ENCODE data around the gene MYCBP2. TPM values are rescaled to one million over a fixed set of nuclear protein-coding genes. Genes with fewer than 3 reads are reported as not detected.

MYCBP2 gene
- total RNA-seq, 6 donors from 2014 or later: 83.3 to 288 (median 127) TPM

- DNase-seq (no peak), ATAC-seq (ENCODE audit: low FRiP score in 2 of 2) (no peak)
- no peaks in the 10 kb centered on the region for H3K27me3 ChIP-seq
- H3K36me3 ChIP-seq: peaks cover 23 to 98% (median 42%) of the 10 kb centered on the region in 4 donors
- H3K4me1 ChIP-seq: no peaks in the 10 kb centered on the region
- H3K4me3 ChIP-seq: no peak overlapping the region
- H3K27ac ChIP-seq: no peak overlapping the region
- TF ChIP-seq, protein P1, sequence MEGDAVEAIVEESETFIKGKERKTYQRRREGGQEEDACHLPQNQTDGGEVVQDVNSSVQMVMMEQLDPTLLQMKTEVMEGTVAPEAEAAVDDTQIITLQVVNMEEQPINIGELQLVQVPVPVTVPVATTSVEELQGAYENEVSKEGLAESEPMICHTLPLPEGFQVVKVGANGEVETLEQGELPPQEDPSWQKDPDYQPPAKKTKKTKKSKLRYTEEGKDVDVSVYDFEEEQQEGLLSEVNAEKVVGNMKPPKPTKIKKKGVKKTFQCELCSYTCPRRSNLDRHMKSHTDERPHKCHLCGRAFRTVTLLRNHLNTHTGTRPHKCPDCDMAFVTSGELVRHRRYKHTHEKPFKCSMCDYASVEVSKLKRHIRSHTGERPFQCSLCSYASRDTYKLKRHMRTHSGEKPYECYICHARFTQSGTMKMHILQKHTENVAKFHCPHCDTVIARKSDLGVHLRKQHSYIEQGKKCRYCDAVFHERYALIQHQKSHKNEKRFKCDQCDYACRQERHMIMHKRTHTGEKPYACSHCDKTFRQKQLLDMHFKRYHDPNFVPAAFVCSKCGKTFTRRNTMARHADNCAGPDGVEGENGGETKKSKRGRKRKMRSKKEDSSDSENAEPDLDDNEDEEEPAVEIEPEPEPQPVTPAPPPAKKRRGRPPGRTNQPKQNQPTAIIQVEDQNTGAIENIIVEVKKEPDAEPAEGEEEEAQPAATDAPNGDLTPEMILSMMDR (IDR thresholded peaks at IDR 0.05): no peak
- TF ChIP-seq POLR2AphosphoS5 (IDR thresholded peaks at IDR 0.05): no peak
- TF ChIP-seq POLR2A (IDR thresholded peaks at IDR 0.05): no peak
- TF ChIP-seq EP300 (IDR thresholded peaks at IDR 0.05): no peak
- no peaks in the 10 kb centered on the region for H3K9me3 ChIP-seq
These were observed 246.9 kb downstream of the MYCBP2 start for GRCh38 chr13:77079902-77080413.

DNA sequence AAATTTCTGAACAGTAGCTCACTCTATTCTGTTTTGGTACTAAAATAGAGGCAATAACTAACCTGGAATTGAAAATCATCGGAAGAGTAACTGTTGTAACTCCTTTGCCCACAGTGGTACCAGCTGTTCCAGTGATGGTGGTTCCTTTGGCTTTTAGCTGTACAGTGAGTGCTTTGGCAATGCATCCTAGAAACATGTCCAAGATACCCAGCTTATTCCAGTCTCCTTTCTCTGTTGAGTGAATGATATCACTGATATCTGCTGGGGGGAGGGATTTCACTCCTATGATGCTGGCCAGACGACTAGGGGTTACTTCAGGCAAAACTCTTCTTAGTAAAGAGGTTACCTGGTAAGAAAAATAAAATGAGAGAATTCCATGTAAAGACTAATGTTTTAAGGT is 259.4 kb downstream of the MYCBP2 start:
- Histone ChIP-seq H3K27ac (no peak overlapping the region), H3K27me3 (no peaks in the 10 kb centered on the region), H3K4me1 (peaks cover 0 to 8% (median 0%) of the 10 kb centered on the region in 4 donors), H3K4me3 (no peak overlapping the region), H3K36me3 (peaks cover 12 to 68% (median 21%) of the 10 kb centered on the region in 4 donors), H3K9me3 (no peaks in the 10 kb centered on the region)
- DNase-seq (no peak), ATAC-seq (ENCODE audit: low FRiP score in 2 of 2) (no peak)
- TF ChIP-seq, protein P1 (IDR thresholded peaks at IDR 0.05): no peak
- TF ChIP-seq POLR2A (IDR thresholded peaks at IDR 0.05) (no peak), POLR2AphosphoS5 (IDR thresholded peaks at IDR 0.05) (no peak), EP300 (IDR thresholded peaks at IDR 0.05) (no peak)
- 95% methylated on average over 2 of the region's 2 CpGs for WGBS, 2 donors

DNA sequence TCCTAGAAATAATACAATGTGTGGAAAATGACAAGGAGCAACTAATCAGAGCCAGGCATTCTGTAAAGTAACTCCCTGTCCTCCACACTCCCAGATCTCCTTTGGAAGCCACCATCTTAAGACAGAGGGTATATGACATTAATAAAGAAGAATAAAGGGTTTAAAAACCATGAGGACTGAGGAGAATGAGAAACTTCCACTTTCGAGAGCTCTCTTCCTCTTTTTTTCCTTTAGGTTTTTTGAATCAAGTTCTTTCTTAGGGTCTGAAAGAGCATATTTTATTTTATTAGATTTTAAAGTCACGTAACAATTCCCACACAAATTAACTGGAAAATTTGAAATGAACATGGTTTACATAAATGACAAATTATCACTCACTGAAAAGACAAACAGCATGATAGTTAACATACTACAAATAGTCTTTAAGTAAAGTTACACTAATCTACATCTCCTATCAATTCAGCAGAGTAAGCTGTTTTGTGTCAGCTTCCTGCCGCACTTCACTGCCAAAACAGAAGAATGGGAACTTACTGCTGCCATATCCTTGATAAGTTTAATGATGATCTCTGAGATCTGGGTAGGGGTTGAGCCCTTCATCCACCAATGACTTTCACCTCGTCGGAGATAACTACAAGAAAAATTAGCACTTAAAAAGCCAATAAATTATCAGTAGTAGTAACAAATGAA is 261.3 kb downstream of the MYCBP2 start:
- peaks cover 16 to 82% (median 21%) of the 10 kb centered on the region in 4 donors for H3K36me3 ChIP-seq
- WGBS, 2 donors: 55 to 60% methylated on average over 5 of the region's 5 CpGs
- ATAC-seq (ENCODE audit: low FRiP score in 2 of 2): peak in 1 of 2 donors; percentile 53

DNA sequence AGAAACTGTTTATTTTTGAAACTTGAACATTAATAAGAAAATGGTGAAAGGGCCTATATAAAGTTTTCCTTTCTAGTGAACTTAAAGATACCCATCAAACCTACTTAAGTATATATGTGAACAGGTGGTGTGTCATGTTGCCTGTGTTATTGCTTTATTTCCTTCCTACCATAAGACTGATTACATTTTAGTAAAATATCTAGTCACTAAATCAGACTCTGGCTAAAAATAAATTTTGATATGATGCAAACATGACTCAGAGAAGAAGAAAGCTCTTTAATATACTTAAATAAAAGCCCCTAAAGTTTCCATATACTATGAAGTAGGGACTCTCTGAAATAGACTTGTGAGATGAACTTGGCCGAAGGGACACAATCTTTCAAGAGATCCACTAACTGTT is 264.8 kb downstream of the MYCBP2 start:
- no peak for ATAC-seq (ENCODE audit: low FRiP score in 2 of 2)

More for the DNA sequence above, 261.3 kb downstream of the MYCBP2 start:
- DNase-seq: no peak
- H3K27me3 ChIP-seq: no peaks in the 10 kb centered on the region
- H3K4me1 ChIP-seq: peaks cover 0 to 8% (median 0%) of the 10 kb centered on the region in 4 donors
- TF ChIP-seq, protein P1 (IDR thresholded peaks at IDR 0.05): no peak
- TF ChIP-seq POLR2AphosphoS5 (IDR thresholded peaks at IDR 0.05) (no peak), EP300 (IDR thresholded peaks at IDR 0.05) (no peak), POLR2A (IDR thresholded peaks at IDR 0.05) (no peak)
- no peak overlapping the region for H3K4me3 ChIP-seq
- peak overlapping the region in 1 of 4 donors; percentile 2 for H3K27ac ChIP-seq
- H3K9me3 ChIP-seq: no peaks in the 10 kb centered on the region

More for the DNA sequence above, 264.8 kb downstream of the MYCBP2 start:
- Histone ChIP-seq H3K27me3 (no peaks in the 10 kb centered on the region), H3K36me3 (peaks cover 0 to 79% (median 13%) of the 10 kb centered on the region in 4 donors), H3K4me1 (peaks cover 0 to 8% (median 0%) of the 10 kb centered on the region in 4 donors), H3K9me3 (no peaks in the 10 kb centered on the region), H3K4me3 (no peak overlapping the region), H3K27ac (no peak overlapping the region)
- no peak for DNase-seq
- WGBS, 2 donors: 91 to 100% methylated on average over 1 of the region's 1 CpG
- TF ChIP-seq, protein P1 (IDR thresholded peaks at IDR 0.05): no peak

Measured in upper lobe of left lung (tissue), 6 donors.